Breast epithelium (tissue), 3 donors: ENCODE data around the gene ALKBH3.

ENCODE experiments used
- POLR2A ChIP-seq: fragments of 450-650 bp; IDR thresholded peaks from one replicate; pipeline ENCODE4 v1.6.1; 2016; ENCODE audit warnings: antibody characterized with exemption, mild to moderate bottlenecking, moderate library complexity
- TF ChIP-seq, protein P1 (sequence below), 3 donors: fragments of 450-650 bp; IDR thresholded peaks; one replicate each; pipeline ENCODE4 v1.5.1; 2016 to 2017; ENCODE audit warnings: antibody characterized with exemption in 3 of 3, mild to moderate bottlenecking in 3 of 3, moderate library complexity in 3 of 3

DNA sequence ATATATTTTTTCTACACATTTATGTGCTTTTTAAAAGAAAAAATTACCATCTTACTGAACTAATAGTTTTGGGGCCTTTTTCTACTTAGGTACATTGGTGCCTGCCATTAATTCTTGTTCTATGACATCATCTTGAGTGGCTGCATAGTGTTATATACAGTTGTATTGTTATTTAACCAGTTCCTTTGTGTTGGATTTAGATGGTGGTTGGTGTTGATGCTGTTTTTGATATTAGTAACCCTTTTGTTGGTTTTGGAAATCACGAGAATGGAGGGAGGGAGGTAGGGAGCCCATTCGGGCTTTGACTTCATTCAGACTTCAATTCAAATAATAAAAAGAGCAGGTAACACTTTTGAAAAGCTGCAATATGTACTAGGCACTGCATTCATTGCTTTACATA lies 46.4 kb downstream of the ALKBH3 start:
- TF ChIP-seq POLR2A, result no peak
- TF ChIP-seq, protein P1, sequence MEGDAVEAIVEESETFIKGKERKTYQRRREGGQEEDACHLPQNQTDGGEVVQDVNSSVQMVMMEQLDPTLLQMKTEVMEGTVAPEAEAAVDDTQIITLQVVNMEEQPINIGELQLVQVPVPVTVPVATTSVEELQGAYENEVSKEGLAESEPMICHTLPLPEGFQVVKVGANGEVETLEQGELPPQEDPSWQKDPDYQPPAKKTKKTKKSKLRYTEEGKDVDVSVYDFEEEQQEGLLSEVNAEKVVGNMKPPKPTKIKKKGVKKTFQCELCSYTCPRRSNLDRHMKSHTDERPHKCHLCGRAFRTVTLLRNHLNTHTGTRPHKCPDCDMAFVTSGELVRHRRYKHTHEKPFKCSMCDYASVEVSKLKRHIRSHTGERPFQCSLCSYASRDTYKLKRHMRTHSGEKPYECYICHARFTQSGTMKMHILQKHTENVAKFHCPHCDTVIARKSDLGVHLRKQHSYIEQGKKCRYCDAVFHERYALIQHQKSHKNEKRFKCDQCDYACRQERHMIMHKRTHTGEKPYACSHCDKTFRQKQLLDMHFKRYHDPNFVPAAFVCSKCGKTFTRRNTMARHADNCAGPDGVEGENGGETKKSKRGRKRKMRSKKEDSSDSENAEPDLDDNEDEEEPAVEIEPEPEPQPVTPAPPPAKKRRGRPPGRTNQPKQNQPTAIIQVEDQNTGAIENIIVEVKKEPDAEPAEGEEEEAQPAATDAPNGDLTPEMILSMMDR (IDR thresholded peaks at IDR 0.05), result no peak
